Stimulated activated CD8-positive, alpha-beta memory T cell treated with anti-CD3 and anti-CD28 coated beads, Interleukin-4, amount 100 ng/mL, for 4 hours (primary cell): ENCODE data around the gene GRIK3.

Experiments used
- DNase-seq, 2 donors: peaks; one replicate each; pipeline ENCODE4 v3.0.0-alpha.2; 2020; ENCODE audit warnings: low read depth in 2 of 2, low spot score in 1 of 2

The GRIK3 gene

GRCh38 chr1:37017720-37018119, 16.6 kb downstream of the GRIK3 start:
- no peak for DNase-seq

GRCh38 chr1:37016121-37016520, 18.2 kb downstream of the GRIK3 start:
- DNase-seq = no peak

- no peak for DNase-seq
Observed at GRCh38 chr1:37015713-37016112, 18.6 kb downstream of the GRIK3 start.

- no peak for DNase-seq
Observed at GRCh38 chr1:37012226-37012625, 22.1 kb downstream of the GRIK3 start.

GRCh38 chr1:37010011-37010410, 24.3 kb downstream of the GRIK3 start:
- DNase-seq = no peak

- DNase-seq = no peak
Observed at GRCh38 chr1:37009521-37009920, 24.8 kb downstream of the GRIK3 start.

- DNase-seq = no peak
Observed at GRCh38 chr1:37006132-37006868, 28.0 kb downstream of the GRIK3 start.

- no peak for DNase-seq
Observed at GRCh38 chr1:37002898-37003297, 31.4 kb downstream of the GRIK3 start.

- no peak for DNase-seq
Observed at GRCh38 chr1:37001703-37002102, 32.6 kb downstream of the GRIK3 start.

- no peak for DNase-seq
Observed at GRCh38 chr1:36996106-36996505, 38.2 kb downstream of the GRIK3 start.

GRCh38 chr1:36994868-36995267, 39.4 kb downstream of the GRIK3 start:
- no peak for DNase-seq

GRCh38 chr1:36994294-36994693, 40.0 kb downstream of the GRIK3 start:
- DNase-seq = no peak

- DNase-seq = no peak
Observed at GRCh38 chr1:36992139-36992943, 42.0 kb downstream of the GRIK3 start.

GRCh38 chr1:36991551-36991950, 42.8 kb downstream of the GRIK3 start:
- no peak for DNase-seq

- no peak for DNase-seq
Observed at GRCh38 chr1:36990928-36991327, 43.4 kb downstream of the GRIK3 start.

- DNase-seq = no peak
Observed at GRCh38 chr1:36989241-36989640, 45.1 kb downstream of the GRIK3 start.

- no peak for DNase-seq
Observed at GRCh38 chr1:36988741-36989193, 45.5 kb downstream of the GRIK3 start.

- DNase-seq = no peak
Observed at GRCh38 chr1:36988321-36988720, 46.0 kb downstream of the GRIK3 start.

GRCh38 chr1:36987276-36987675, 47.0 kb downstream of the GRIK3 start:
- no peak for DNase-seq

- no peak for DNase-seq
Observed at GRCh38 chr1:36986241-36986985, 47.9 kb downstream of the GRIK3 start.

GRCh38 chr1:36984675-36985074, 49.6 kb downstream of the GRIK3 start:
- no peak for DNase-seq

- DNase-seq = no peak
Observed at GRCh38 chr1:36984026-36984425, 50.3 kb downstream of the GRIK3 start.
